ENCODE data around the gene CCSER1.

The CCSER1 gene

DNA sequence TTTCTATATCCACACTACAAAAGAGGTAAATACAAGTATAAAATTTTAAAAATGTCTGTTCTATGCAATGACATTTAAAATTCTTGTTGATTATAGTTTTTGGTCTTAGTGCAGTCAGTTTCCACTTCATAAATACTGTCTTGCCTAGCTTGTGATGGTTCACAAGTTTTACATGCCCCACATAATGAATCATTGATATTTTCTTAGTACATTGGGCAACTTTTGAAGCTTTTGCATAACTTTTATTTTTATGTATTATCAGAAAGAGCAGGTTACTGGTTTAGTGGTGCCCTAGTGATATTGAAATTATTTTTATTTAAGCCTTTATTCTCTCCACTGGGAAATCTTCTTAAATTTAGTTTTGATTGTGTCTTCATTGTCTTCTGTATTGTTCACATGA is 388.0 kb downstream of the CCSER1 start:
- no peak overlapping the region for H3K4me3 ChIP-seq (ENCODE audit: low read depth, low read length)
- TF ChIP-seq, protein P1, sequence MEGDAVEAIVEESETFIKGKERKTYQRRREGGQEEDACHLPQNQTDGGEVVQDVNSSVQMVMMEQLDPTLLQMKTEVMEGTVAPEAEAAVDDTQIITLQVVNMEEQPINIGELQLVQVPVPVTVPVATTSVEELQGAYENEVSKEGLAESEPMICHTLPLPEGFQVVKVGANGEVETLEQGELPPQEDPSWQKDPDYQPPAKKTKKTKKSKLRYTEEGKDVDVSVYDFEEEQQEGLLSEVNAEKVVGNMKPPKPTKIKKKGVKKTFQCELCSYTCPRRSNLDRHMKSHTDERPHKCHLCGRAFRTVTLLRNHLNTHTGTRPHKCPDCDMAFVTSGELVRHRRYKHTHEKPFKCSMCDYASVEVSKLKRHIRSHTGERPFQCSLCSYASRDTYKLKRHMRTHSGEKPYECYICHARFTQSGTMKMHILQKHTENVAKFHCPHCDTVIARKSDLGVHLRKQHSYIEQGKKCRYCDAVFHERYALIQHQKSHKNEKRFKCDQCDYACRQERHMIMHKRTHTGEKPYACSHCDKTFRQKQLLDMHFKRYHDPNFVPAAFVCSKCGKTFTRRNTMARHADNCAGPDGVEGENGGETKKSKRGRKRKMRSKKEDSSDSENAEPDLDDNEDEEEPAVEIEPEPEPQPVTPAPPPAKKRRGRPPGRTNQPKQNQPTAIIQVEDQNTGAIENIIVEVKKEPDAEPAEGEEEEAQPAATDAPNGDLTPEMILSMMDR (IDR thresholded peaks at IDR 0.05; ENCODE audit: borderline replicate concordance, insufficient read depth, low read depth, low read length) = no peak

DNA sequence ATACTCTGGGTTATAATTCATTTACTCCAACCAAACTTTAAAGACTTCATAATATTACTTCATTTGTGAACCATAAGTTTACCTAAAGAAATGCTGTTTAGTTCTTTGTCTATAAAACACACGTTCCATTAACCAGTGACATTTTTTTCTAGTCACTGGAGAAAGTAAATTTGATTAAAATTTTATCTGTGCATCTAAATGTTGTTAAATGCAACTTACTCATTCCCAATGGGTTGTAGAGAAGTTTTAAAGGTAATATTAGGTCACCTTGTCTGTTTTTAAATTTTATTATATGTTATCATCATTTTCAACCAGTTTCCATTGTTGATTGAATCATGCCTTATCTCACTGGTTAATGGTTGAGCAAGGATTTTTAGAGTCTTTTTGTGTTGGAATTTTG is 401.4 kb downstream of the CCSER1 start:
- TF ChIP-seq, protein P1 (IDR thresholded peaks at IDR 0.05; ENCODE audit: borderline replicate concordance, insufficient read depth, low read depth, low read length) = no peak
- no peak overlapping the region for H3K4me3 ChIP-seq (ENCODE audit: low read depth, low read length)

DNA sequence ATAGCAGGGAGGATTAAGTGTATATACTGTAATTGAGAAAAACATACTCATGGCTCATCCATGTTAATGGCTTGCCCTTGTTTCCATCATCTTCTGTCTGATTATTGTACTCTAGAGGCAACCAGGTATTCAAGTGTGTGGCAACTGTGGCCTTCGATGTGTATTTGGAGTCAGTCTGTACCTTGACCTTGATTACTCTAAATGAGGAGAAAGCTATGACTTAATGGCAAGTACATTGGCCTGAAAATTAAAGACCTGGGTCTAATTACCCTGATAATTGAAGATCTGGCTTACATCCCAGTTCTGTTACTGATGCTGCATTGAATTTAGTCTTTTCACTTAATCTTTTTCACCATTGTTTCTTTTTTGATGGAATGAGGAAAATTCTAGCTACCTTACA is 409.2 kb downstream of the CCSER1 start:
- TF ChIP-seq, protein P1 (IDR thresholded peaks at IDR 0.05; ENCODE audit: borderline replicate concordance, insufficient read depth, low read depth, low read length) = no peak
- H3K4me3 ChIP-seq (ENCODE audit: low read depth, low read length) = no peak overlapping the region

DNA sequence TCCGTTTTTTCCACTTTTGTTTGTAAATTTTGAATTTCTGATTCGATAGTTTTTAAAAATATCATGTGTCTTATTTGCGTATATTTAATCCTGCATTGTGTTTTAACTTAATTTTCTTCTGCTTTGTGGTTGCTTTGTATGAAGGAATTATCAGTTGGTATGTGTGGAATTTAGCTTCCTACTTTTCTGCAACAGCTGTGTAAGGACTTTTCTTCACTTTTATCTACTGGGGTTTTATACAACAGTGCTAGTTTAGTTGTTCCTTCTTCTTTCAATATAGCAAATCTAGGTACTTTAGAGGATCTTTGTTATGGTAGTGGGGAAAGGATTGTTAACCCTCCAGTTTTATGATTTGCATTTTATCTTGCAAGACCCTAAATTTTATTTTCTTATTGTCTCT is 410.3 kb downstream of the CCSER1 start:
- TF ChIP-seq, protein P1 (IDR thresholded peaks at IDR 0.05; ENCODE audit: borderline replicate concordance, insufficient read depth, low read depth, low read length) = no peak
- H3K4me3 ChIP-seq (ENCODE audit: low read depth, low read length) = no peak overlapping the region

DNA sequence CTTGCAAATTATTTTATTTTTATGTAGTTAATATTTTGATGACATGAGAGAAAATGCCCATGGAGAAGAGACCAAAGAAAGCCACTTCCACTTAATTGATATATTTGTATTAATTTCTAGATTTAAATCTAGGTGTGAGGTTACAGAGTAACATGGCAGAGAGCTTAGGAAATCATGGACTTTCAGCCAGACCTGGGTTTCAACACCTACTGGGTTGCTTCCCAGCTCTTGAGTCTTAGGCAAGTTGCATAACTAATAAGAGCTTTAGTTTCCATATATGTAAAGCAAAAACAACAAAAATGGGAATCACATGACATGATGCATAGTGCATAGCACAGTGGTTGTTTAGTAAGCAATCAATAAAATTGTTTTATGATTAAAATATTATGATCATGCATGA is 413.3 kb downstream of the CCSER1 start:
- H3K4me3 ChIP-seq (ENCODE audit: low read depth, low read length) = no peak overlapping the region
- TF ChIP-seq, protein P1 (IDR thresholded peaks at IDR 0.05; ENCODE audit: borderline replicate concordance, insufficient read depth, low read depth, low read length) = no peak

DNA sequence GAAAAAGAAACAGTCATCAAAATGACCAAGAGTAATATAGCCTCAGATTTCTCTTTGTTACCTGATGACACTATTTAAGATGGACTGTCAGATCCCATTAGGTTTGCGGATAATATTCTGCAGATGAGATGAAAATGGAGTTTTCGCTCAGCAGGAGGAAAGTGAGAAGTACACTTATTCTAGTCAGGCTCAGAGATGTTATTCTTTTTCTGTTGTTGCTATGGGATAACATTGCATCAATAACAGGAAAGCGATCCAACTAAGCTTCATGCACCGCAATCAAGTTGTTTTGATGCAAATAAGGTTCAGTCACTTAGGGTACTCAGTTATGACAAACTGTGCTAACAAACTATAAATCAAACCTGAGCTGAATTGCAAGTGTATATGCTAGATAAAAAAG is 415.0 kb downstream of the CCSER1 start:
- TF ChIP-seq, protein P1 (IDR thresholded peaks at IDR 0.05; ENCODE audit: borderline replicate concordance, insufficient read depth, low read depth, low read length) = no peak
- no peak overlapping the region for H3K4me3 ChIP-seq (ENCODE audit: low read depth, low read length)

DNA sequence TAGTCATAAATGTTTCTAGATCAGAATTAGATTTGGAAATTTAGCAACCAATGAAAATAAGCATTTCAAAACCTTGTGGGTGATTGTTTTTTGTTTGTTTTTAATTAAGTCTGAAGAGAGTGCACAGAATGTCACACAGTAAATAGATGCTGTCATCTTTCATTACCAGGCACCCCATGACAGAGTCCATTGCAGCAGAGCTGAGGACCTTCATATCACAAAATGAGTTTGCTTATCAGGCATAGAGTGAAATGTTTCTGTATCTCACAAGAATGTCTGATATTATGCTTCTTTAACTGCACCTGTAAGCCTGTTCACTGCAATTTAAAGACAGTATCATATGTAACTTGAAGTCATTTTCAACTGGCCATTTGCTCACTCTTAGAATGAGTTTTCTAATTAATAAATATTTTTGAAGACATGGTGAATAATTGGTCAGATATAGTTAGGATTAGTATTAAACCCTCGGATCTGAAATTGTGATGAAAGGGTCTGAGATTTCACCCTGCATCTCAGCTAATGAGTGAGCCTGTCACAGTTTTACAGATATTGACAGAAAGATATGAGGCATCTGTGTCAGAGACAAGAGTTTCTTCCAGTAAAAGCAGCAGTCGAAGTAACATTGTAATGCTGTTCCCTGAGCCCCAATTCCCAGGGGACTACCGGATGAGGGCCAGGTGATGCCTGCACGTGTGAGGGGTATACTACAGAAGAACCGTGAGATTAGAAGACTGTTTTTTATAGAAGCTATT is 416.4 kb downstream of the CCSER1 start:
- TF ChIP-seq, protein P1 (IDR thresholded peaks at IDR 0.05; ENCODE audit: borderline replicate concordance, insufficient read depth, low read depth, low read length) = no peak

More for the DNA sequence above, 416.4 kb downstream of the CCSER1 start:
- H3K4me3 ChIP-seq (ENCODE audit: low read depth, low read length) = no peak overlapping the region

Data from GM12875 (cell line).